Kidney (tissue), 14 donors: ENCODE data around the gene CCDC13. TPM values are rescaled to one million over a fixed set of nuclear protein-coding genes. Genes with fewer than 3 reads are reported as not detected.

Source experiments
- DNase-seq, 5 donors: peaks; one replicate each; pipeline ENCODE4 v3.0.0-alpha.2; 2013 to 2020
- FAIRE-seq: peaks from 2 replicates; lab custom pipeline; 2012; peaks lifted over from hg19 to GRCh38; lab: Jason Lieb, UNC
- H3K27ac ChIP-seq, 2 donors: one replicate each; pipeline ENCODE4 v1.7.0; 2013; ENCODE audit warnings: low read depth in 2 of 2, low read length in 2 of 2, inconsistent platforms in 1 of 2
- H3K27me3 ChIP-seq: one replicate; pipeline ENCODE4 v1.7.1; 2013; ENCODE audit warnings: low read length, inconsistent platforms; ENCODE audit not compliant: control insufficient read depth, insufficient read depth
- H3K36me3 ChIP-seq, 3 donors: one replicate each; pipeline versions ENCODE4 v1.7.0 to v1.7.1; 2013; ENCODE audit warnings: low read length in 3 of 3, control low read depth in 1 of 3, inconsistent platforms in 1 of 3; ENCODE audit not compliant: insufficient read depth in 3 of 3, control insufficient read depth in 2 of 3
- H3K4me1 ChIP-seq, 3 donors: one replicate each; pipeline versions ENCODE4 v1.7.0 to v1.7.1; 2013; ENCODE audit warnings: low read length in 3 of 3, inconsistent platforms in 1 of 3, low read depth in 1 of 3; ENCODE audit not compliant: control insufficient read depth in 2 of 3, insufficient read depth in 2 of 3
- H3K4me3 ChIP-seq, 3 donors: one replicate each; pipeline versions ENCODE4 v1.7.0 to v1.8.1; 2013; ENCODE audit warnings: low read length in 3 of 3, control low read depth in 1 of 3, inconsistent platforms in 1 of 3
- H3K9ac ChIP-seq, 3 donors: one replicate each; pipeline versions ENCODE4 v1.7.0 to v1.7.1; 2013; ENCODE audit warnings: low read length in 3 of 3, control low read depth in 1 of 3, inconsistent platforms in 1 of 3
- H3K9me3 ChIP-seq, 3 donors: one replicate each; pipeline versions ENCODE4 v1.7.0 to v1.7.1; 2013; ENCODE audit warnings: low read length in 3 of 3, control low read depth in 1 of 3, inconsistent platforms in 1 of 3; ENCODE audit not compliant: control insufficient read depth in 2 of 3, insufficient read depth in 1 of 3
- CTCF ChIP-seq: IDR thresholded peaks from 3 replicates; pipeline ENCODE4 v1.5.1; 2012; ENCODE audit warnings: mild to moderate bottlenecking, moderate library complexity, borderline replicate concordance; ENCODE audit not compliant: insufficient read depth; ENCODE audit errors: extremely low read depth
- intact Hi-C: fragments of 100-400 bp; cut with DNase I; formaldehyde crosslinking; loops from one replicate; pipeline ENCODE4 v1.11.1; 2022
- polyA plus RNA-seq: library from polyadenylated mRNA; stranded (reverse); fragments of 350-450 nt; fragmentation: Illumina TruSeq; extraction: RNeasy Lipid Tissue Mini Kit (QIAGEN cat#74804); gene quantifications from one replicate; pipeline ENCODE4 v1.2.3, GENCODE V29; 2014; ENCODE audit warnings: low read depth, low replicate concordance; ENCODE audit not compliant: insufficient read depth
- total RNA-seq: library from RNA; stranded (reverse); fragmentation: NEBNext Ultra II Directional; extraction: Animal tissue kit (Norgen Biotek cat#: 25700); gene quantifications from one replicate; pipeline ENCODE4 v1.2.1, GENCODE V29; 2021
- donor health status: control.
- donor health status: control.
- donor health status: control.
- donor health status: control.
- donor health status: control.
- donor health status: DM: yes; HTN: yes; CAD: no.
- donor health status: Normal renal cell carcinoma (clear cell type).

The CCDC13 gene
- total and polyA plus RNA-seq, 2 donors from 2014 or later, result 5.3 to 7.0 TPM

- no peaks in the 10 kb centered on the region for H3K9me3 ChIP-seq
- FAIRE-seq (no peak), DNase-seq (no peak)
- H3K36me3 ChIP-seq, result no peaks in the 10 kb centered on the region
- no peaks in the 10 kb centered on the region for H3K4me1 ChIP-seq
- no peak overlapping the region for H3K4me3 ChIP-seq
- H3K9ac ChIP-seq, result no peak overlapping the region
- no peaks in the 10 kb centered on the region for H3K27me3 ChIP-seq
- H3K27ac ChIP-seq, result no peak overlapping the region
- TF ChIP-seq CTCF, result no peak
- intact Hi-C loops, result no loop called here
These were observed 47.6 kb downstream of the CCDC13 start for GRCh38 chr3:42725454-42725853.

- intact Hi-C loops, result no loop called here
- TF ChIP-seq CTCF, result no peak
- no peaks in the 10 kb centered on the region for H3K9me3 ChIP-seq
- FAIRE-seq (no peak), DNase-seq (no peak)
- no peak overlapping the region for H3K27ac ChIP-seq
- no peak overlapping the region for H3K9ac ChIP-seq
- H3K4me1 ChIP-seq, result no peaks in the 10 kb centered on the region
- no peaks in the 10 kb centered on the region for H3K36me3 ChIP-seq
- H3K27me3 ChIP-seq, result no peaks in the 10 kb centered on the region
- H3K4me3 ChIP-seq, result no peak overlapping the region
These were observed 49.8 kb downstream of the CCDC13 start for GRCh38 chr3:42723219-42723618.

Other genes with a start within 250 kb of the CCDC13 start
- 43.6 TPM for gene SEC22C, start 191.3 kb downstream of the CCDC13 start, total RNA-seq
- 32.8 TPM for gene SEC22C, start 191.3 kb downstream of the CCDC13 start, polyA plus RNA-seq
- gene SS18L2, start 182.4 kb downstream of the CCDC13 start, total RNA-seq, result 18.8 TPM
- gene SS18L2, start 182.4 kb downstream of the CCDC13 start, polyA plus RNA-seq, result 42.4 TPM
- 81.1 TPM for gene NKTR, start 172.6 kb downstream of the CCDC13 start, total RNA-seq
- gene NKTR, start 172.6 kb downstream of the CCDC13 start, polyA plus RNA-seq, result 9.2 TPM
- 26.6 TPM for gene ZBTB47, start 119.6 kb downstream of the CCDC13 start, total RNA-seq
- 7.8 TPM for gene ZBTB47, start 119.6 kb downstream of the CCDC13 start, polyA plus RNA-seq
- not detected for gene KLHL40, start 87.7 kb downstream of the CCDC13 start, total RNA-seq
- gene KLHL40, start 87.7 kb downstream of the CCDC13 start, polyA plus RNA-seq, result not detected
- not detected for gene HHATL, start 70.5 kb downstream of the CCDC13 start, total RNA-seq
- gene HHATL, start 70.5 kb downstream of the CCDC13 start, polyA plus RNA-seq, result not detected
- gene HIGD1A, start 31.2 kb upstream of the CCDC13 start, total RNA-seq, result 207 TPM
- gene HIGD1A, start 31.2 kb upstream of the CCDC13 start, polyA plus RNA-seq, result 283 TPM
- 8.9 TPM for gene ACKR2, start 36.2 kb upstream of the CCDC13 start, total RNA-seq
- 0.86 TPM for gene ACKR2, start 36.2 kb upstream of the CCDC13 start, polyA plus RNA-seq
- gene CYP8B1, start 102.6 kb upstream of the CCDC13 start, total RNA-seq, result 10.4 TPM
- 4.3 TPM for gene CYP8B1, start 102.6 kb upstream of the CCDC13 start, polyA plus RNA-seq
- 12.8 TPM for gene ZNF662, start 132.9 kb upstream of the CCDC13 start, total RNA-seq
- 4.9 TPM for gene ZNF662, start 132.9 kb upstream of the CCDC13 start, polyA plus RNA-seq
- gene GASK1A, start 206.1 kb upstream of the CCDC13 start, total RNA-seq, result 7.3 TPM
- 2.3 TPM for gene GASK1A, start 206.1 kb upstream of the CCDC13 start, polyA plus RNA-seq